ENCODE results near the gene PCDHA8.
"Not testable (repeated sequence)": the region's sequence is repeated elsewhere in the genome, so short reads cannot be mapped to it uniquely, and the experiment has no call there.

DNA sequence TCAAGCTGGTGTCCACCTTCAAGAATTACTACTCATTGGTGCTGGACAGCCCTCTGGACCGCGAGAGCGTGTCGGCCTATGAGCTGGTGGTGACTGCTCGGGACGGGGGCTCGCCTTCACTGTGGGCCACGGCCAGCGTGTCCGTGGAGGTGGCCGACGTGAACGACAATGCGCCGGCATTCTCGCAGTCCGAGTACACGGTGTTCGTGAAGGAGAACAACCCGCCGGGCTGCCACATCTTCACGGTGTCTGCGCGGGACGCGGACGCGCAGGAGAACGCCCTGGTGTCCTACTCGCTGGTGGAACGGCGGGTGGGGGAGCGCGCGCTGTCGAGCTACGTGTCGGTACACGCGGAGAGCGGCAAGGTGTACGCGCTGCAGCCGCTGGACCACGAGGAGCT, 38.6 kb upstream of the PCDHA8 start:
- not testable (repeated sequence) for TF ChIP-seq EZH2 (IDR thresholded peaks at IDR 0.05; ENCODE audit: borderline replicate concordance, low read depth, low read length, poor library complexity, severe bottlenecking)
- TF ChIP-seq, protein P1, sequence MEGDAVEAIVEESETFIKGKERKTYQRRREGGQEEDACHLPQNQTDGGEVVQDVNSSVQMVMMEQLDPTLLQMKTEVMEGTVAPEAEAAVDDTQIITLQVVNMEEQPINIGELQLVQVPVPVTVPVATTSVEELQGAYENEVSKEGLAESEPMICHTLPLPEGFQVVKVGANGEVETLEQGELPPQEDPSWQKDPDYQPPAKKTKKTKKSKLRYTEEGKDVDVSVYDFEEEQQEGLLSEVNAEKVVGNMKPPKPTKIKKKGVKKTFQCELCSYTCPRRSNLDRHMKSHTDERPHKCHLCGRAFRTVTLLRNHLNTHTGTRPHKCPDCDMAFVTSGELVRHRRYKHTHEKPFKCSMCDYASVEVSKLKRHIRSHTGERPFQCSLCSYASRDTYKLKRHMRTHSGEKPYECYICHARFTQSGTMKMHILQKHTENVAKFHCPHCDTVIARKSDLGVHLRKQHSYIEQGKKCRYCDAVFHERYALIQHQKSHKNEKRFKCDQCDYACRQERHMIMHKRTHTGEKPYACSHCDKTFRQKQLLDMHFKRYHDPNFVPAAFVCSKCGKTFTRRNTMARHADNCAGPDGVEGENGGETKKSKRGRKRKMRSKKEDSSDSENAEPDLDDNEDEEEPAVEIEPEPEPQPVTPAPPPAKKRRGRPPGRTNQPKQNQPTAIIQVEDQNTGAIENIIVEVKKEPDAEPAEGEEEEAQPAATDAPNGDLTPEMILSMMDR (conservative IDR thresholded peaks at IDR 0.05; ENCODE audit: low read depth, low read length) = not testable (repeated sequence)
